B cell (primary cell): ENCODE measurements around the gene ZFP64.

Source experiments
- CTCF ChIP-seq: fragments of 200-600 bp; IDR thresholded peaks from one replicate; pipeline ENCODE4 v1.8.0; 2022; ENCODE audit warnings: antibody characterized with exemption, mild to moderate bottlenecking
- EZH2 ChIP-seq: IDR thresholded peaks from 2 replicates; pipeline ENCODE4 v1.6.1; 2012; ENCODE audit warnings: borderline replicate concordance, low read depth, mild to moderate bottlenecking, moderate library complexity, low read length; ENCODE audit not compliant: insufficient read depth, poor library complexity, severe bottlenecking

- no peak for TF ChIP-seq CTCF
- no peak for TF ChIP-seq EZH2
Measured at GRCh38 chr20:52102559-52102958, 89.0 kb downstream of the ZFP64 start.
